Spinal cord (tissue), 10 donors: ENCODE results near the gene TM2D3. TPM values are rescaled to one million over a fixed set of nuclear protein-coding genes. Genes with fewer than 3 reads are reported as not detected.

ENCODE experiments used
- DNase-seq, 6 donors: peaks; one replicate each; pipeline versions ENCODE4 v3.0.0 to v3.0.0-alpha.2; 2013 to 2015; ENCODE audit warnings: low spot score in 6 of 6, low read depth in 4 of 6
- H3K27ac ChIP-seq: one replicate; pipeline ENCODE4 v1.5.1; 2013; ENCODE audit warnings: low read depth, low read length, control low read depth
- H3K27me3 ChIP-seq: one replicate; pipeline ENCODE4 v1.6.1; 2013; ENCODE audit warnings: low read length; ENCODE audit not compliant: control insufficient read depth, insufficient read depth
- H3K36me3 ChIP-seq: one replicate; pipeline ENCODE4 v1.6.1; 2013; ENCODE audit warnings: low read length; ENCODE audit not compliant: control insufficient read depth, insufficient read depth
- H3K4me1 ChIP-seq: one replicate; pipeline ENCODE4 v1.6.1; 2013; ENCODE audit warnings: low read length; ENCODE audit not compliant: control insufficient read depth, insufficient read depth
- H3K4me3 ChIP-seq: one replicate; pipeline ENCODE4 v1.5.1; 2013; ENCODE audit warnings: low read depth, low read length, control low read depth
- H3K9me3 ChIP-seq: one replicate; pipeline ENCODE4 v1.6.1; 2013; ENCODE audit warnings: low read length; ENCODE audit not compliant: control insufficient read depth, insufficient read depth
- WGBS: methylation state at CpG from one replicate; pipeline ENCODE4 v1.1.5; 2013; ENCODE audit warnings: missing lambda C conversion rate; ENCODE audit not compliant: insufficient coverage; 5-methylcytosine and 5-hydroxymethylcytosine counted together
- long read RNA-seq, 4 donors: transcript quantifications; one replicate each; lab custom pipeline, GENCODE V29; 2026
- polyA plus RNA-seq, 2 donors: library from polyadenylated mRNA; unstranded; fragments of 120-200 nt; gene quantifications; one replicate each; pipeline ENCODE4 v1.2.1, GENCODE V29; 2013; ENCODE audit not compliant: insufficient read length in 2 of 2
- total RNA-seq, 2 donors: library from RNA; depleted of rRNA in 1 of 2; stranded (reverse); fragments of 120-200 nt in 1 of 2; fragments of >200 nt in 1 of 2; gene quantifications; one replicate each; pipeline versions ENCODE4 v1.2.3 to v1.2.4, GENCODE V29; 2013 to 2014
- donor health status: healthy.

TM2D3 gene
- 10 to 100 TPM; 61.6 to 95.5 TPM for total RNA-seq
- polyA plus RNA-seq, result 100 to 1,000 TPM; 102 to 124 TPM
- long read RNA-seq, donor 1, transcript TM2D3-201 (6 exons, 1,381 nt), result minor isoform, 14 of 77 reads
- long read RNA-seq, donor 1, transcript TM2D3-202 (5 exons, 1,329 nt), result major isoform, 30 of 77 reads
- long read RNA-seq, donor 1, transcript TM2D3-208 (2 exons, 2,133 nt), result minor isoform, 15 of 77 reads
- long read RNA-seq, donor 1, partial matches to known transcripts, result 9 of 77 reads
- long read RNA-seq, donor 1, other reads (novel, unspliced or antisense), result 0 of 77 reads
- long read RNA-seq, donor 2, transcript TM2D3-202 (5 exons, 1,329 nt), result major isoform, 11 of 24 reads
- long read RNA-seq, donor 2, transcript TM2D3-208 (2 exons, 2,133 nt), result minor isoform, 7 of 24 reads
- long read RNA-seq, donor 2, partial matches to known transcripts, result 0 of 24 reads
- long read RNA-seq, donor 2, other reads (novel, unspliced or antisense), result 0 of 24 reads
- long read RNA-seq, donor 3, transcript TM2D3-202 (5 exons, 1,329 nt), result major isoform, 13 of 27 reads
- long read RNA-seq, donor 3, transcript TM2D3-201 (6 exons, 1,381 nt), result minor isoform, 7 of 27 reads
- long read RNA-seq, donor 3, partial matches to known transcripts, result 0 of 27 reads
- long read RNA-seq, donor 3, other reads (novel, unspliced or antisense), result 0 of 27 reads
- long read RNA-seq, donor 4, transcript TM2D3-208 (2 exons, 2,133 nt), result minor isoform, 10 of 51 reads
- long read RNA-seq, donor 4, transcript TM2D3-202 (5 exons, 1,329 nt), result major isoform, 24 of 51 reads
- long read RNA-seq, donor 4, transcript TM2D3-201 (6 exons, 1,381 nt), result minor isoform, 5 of 51 reads
- long read RNA-seq, donor 4, partial matches to known transcripts, result 5 of 51 reads
- long read RNA-seq, donor 4, other reads (novel, unspliced or antisense), result 0 of 51 reads

- under 1% methylated on average over 75 of the region's 75 CpGs for WGBS
- no peaks in the 10 kb centered on the region for H3K27me3 ChIP-seq
- DNase-seq, result peak; percentile 85 to 98 (median 91)
- peak within 1 kb of the TSS; percentile 93 for H3K27ac ChIP-seq
- H3K4me3 ChIP-seq, result peak within 1 kb of the TSS; percentile 74
- H3K4me1 ChIP-seq, result peaks cover 14% of the 10 kb centered on the region
- H3K9me3 ChIP-seq, result no peaks in the 10 kb centered on the region
- H3K36me3 ChIP-seq, result peaks cover 18% of the 10 kb centered on the region
Measured at GRCh38 chr15:101652098-101652785, at the start of gene TM2D3. Gene TM2D3, minus strand, starts transcription at chr15:101652381. Its CDS starts 20 bp downstream, at chr15:101652361.

- peaks cover 31% of the 10 kb centered on the region for H3K36me3 ChIP-seq
- no peak overlapping the region for H3K27ac ChIP-seq
- no peak overlapping the region for H3K4me3 ChIP-seq
- no CpG with 5 or more reads among the region's 2 CpGs for whole genome bisulfite sequencing
- H3K27me3 ChIP-seq, result no peaks in the 10 kb centered on the region
- no peaks in the 10 kb centered on the region for H3K4me1 ChIP-seq
- no peak for DNase-seq
- H3K9me3 ChIP-seq, result no peaks in the 10 kb centered on the region
Measured at GRCh38 chr15:101698314-101698713, 46.1 kb upstream of the TM2D3 start.

- no peak for DNase-seq
- WGBS, result 100% methylated on average over 3 of the region's 7 CpGs
Measured at GRCh38 chr15:101697488-101697887, 45.3 kb upstream of the TM2D3 start.

GRCh38 chr15:101696829-101697228, 44.6 kb upstream of the TM2D3 start:
- Histone ChIP-seq H3K4me3 (no peak overlapping the region), H3K36me3 (peaks cover 26% of the 10 kb centered on the region), H3K27me3 (no peaks in the 10 kb centered on the region), H3K9me3 (no peaks in the 10 kb centered on the region), H3K27ac (no peak overlapping the region), H3K4me1 (no peaks in the 10 kb centered on the region)
- no peak for DNase-seq
- WGBS, result 100% methylated on average over 1 of the region's 1 CpG

More at GRCh38 chr15:101697488-101697887, 45.3 kb upstream of the TM2D3 start:
- H3K27ac ChIP-seq, result no peak overlapping the region
- H3K4me1 ChIP-seq, result no peaks in the 10 kb centered on the region
- H3K36me3 ChIP-seq, result peaks cover 29% of the 10 kb centered on the region
- H3K4me3 ChIP-seq, result no peak overlapping the region
- no peaks in the 10 kb centered on the region for H3K27me3 ChIP-seq
- no peaks in the 10 kb centered on the region for H3K9me3 ChIP-seq

- Histone ChIP-seq H3K4me1 (no peaks in the 10 kb centered on the region), H3K4me3 (no peak overlapping the region), H3K27ac (no peak overlapping the region), H3K36me3 (peaks cover 11% of the 10 kb centered on the region), H3K9me3 (no peaks in the 10 kb centered on the region), H3K27me3 (no peaks in the 10 kb centered on the region)
- DNase-seq, result no peak
- 100% methylated on average over 2 of the region's 2 CpGs for WGBS
Measured at GRCh38 chr15:101694261-101694660, 42.1 kb upstream of the TM2D3 start.

- H3K27ac ChIP-seq, result no peak overlapping the region
- DNase-seq, result no peak
- WGBS, result no CpG with 5 or more reads among the region's 4 CpGs
- H3K9me3 ChIP-seq, result no peaks in the 10 kb centered on the region
- H3K4me1 ChIP-seq, result no peaks in the 10 kb centered on the region
- no peak overlapping the region for H3K4me3 ChIP-seq
- peaks cover 11% of the 10 kb centered on the region for H3K36me3 ChIP-seq
- H3K27me3 ChIP-seq, result no peaks in the 10 kb centered on the region
Measured at GRCh38 chr15:101692801-101693598, 40.8 kb upstream of the TM2D3 start.

GRCh38 chr15:101689901-101690300, 37.7 kb upstream of the TM2D3 start:
- H3K9me3 ChIP-seq, result no peaks in the 10 kb centered on the region
- no peaks in the 10 kb centered on the region for H3K4me1 ChIP-seq
- peaks cover 6% of the 10 kb centered on the region for H3K36me3 ChIP-seq
- no peak for DNase-seq
- H3K27ac ChIP-seq, result no peak overlapping the region
- WGBS, result 93% methylated on average over 5 of the region's 6 CpGs
- H3K27me3 ChIP-seq, result no peaks in the 10 kb centered on the region
- H3K4me3 ChIP-seq, result no peak overlapping the region

- H3K27ac ChIP-seq, result no peak overlapping the region
- no peak overlapping the region for H3K4me3 ChIP-seq
- H3K9me3 ChIP-seq, result no peaks in the 10 kb centered on the region
- peaks cover 2% of the 10 kb centered on the region for H3K36me3 ChIP-seq
- DNase-seq, result no peak
- H3K4me1 ChIP-seq, result no peaks in the 10 kb centered on the region
- H3K27me3 ChIP-seq, result no peaks in the 10 kb centered on the region
- no CpG with 5 or more reads among the region's 2 CpGs for WGBS
Measured at GRCh38 chr15:101686718-101687117, 34.5 kb upstream of the TM2D3 start.

GRCh38 chr15:101684877-101685276, 32.7 kb upstream of the TM2D3 start:
- Histone ChIP-seq H3K27ac (no peak overlapping the region), H3K4me1 (no peaks in the 10 kb centered on the region), H3K4me3 (no peak overlapping the region), H3K9me3 (no peaks in the 10 kb centered on the region), H3K36me3 (peaks cover 2% of the 10 kb centered on the region), H3K27me3 (no peaks in the 10 kb centered on the region)
- no peak for DNase-seq
- no CpG with 5 or more reads among the region's 3 CpGs for WGBS
